ENCODE results near the gene GSDMA. TPM values are rescaled to one million over a fixed set of nuclear protein-coding genes. Genes with fewer than 3 reads are reported as not detected.
A peak's percentile ranks its signal among the peaks of the same experiment; 100 is the strongest.

The GSDMA gene
- total RNA-seq, 2 donors from 2014 or later: 0.68 to 1.2 TPM

DNA sequence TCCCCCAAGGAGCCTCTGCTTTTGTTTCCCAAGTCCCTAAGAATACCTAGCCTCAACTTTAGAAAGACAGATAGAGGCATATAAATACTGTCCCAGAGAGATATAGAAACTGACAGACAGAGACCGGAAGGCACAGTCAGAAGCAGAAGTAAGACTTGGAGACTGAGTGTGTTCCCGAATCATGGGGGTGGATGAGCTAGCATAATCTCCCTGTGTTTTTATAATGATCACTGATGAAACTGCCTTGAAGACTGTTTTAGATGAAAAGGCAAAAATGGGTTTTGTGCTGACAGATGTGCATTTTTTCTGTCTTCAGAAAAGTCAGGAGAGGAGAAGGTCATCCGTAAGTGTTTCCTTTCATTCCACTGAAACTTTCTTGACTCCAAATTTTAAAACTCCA lies 9.5 kb downstream of the GSDMA start:
- TF ChIP-seq, protein P1, sequence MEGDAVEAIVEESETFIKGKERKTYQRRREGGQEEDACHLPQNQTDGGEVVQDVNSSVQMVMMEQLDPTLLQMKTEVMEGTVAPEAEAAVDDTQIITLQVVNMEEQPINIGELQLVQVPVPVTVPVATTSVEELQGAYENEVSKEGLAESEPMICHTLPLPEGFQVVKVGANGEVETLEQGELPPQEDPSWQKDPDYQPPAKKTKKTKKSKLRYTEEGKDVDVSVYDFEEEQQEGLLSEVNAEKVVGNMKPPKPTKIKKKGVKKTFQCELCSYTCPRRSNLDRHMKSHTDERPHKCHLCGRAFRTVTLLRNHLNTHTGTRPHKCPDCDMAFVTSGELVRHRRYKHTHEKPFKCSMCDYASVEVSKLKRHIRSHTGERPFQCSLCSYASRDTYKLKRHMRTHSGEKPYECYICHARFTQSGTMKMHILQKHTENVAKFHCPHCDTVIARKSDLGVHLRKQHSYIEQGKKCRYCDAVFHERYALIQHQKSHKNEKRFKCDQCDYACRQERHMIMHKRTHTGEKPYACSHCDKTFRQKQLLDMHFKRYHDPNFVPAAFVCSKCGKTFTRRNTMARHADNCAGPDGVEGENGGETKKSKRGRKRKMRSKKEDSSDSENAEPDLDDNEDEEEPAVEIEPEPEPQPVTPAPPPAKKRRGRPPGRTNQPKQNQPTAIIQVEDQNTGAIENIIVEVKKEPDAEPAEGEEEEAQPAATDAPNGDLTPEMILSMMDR (IDR thresholded peaks at IDR 0.05): no peak
- H3K9me3 ChIP-seq: no peaks in the 10 kb centered on the region
- no peaks in the 10 kb centered on the region for H3K36me3 ChIP-seq
- no peaks in the 10 kb centered on the region for H3K27me3 ChIP-seq (replicated peaks; ENCODE audit: insufficient read depth)
- H3K27ac ChIP-seq: no peak overlapping the region
- H3K4me3 ChIP-seq: no peak overlapping the region
- H3K4me1 ChIP-seq (ENCODE audit: control insufficient read depth in 1 of 2, low read depth in 2 of 2): no peaks in the 10 kb centered on the region
- DNase-seq (ENCODE audit: low spot score) (no peak), ATAC-seq (ENCODE audit: insufficient number of reproducible peaks, low FRiP score, low read depth) (no peak)

DNA sequence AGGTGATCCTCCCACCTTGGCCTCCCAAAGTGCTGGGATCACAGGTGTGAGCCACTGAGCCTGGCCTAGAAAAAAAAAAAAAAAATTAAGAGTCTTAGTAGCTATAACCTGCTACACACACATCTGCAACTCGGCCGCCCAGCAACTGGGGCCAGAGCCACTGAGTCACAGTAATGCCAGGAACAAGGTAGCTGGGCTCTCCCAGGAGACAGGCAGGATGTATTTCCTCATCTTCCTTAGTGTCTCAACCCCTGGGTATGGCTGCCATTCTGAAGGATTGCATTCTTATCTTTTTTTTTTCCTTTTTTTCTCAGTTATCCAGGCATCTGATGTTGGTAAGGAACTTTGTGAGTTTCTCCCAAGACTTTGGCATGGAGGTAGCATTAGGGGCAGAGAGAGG lies 10.7 kb downstream of the GSDMA start:
- Histone ChIP-seq H3K36me3 (no peaks in the 10 kb centered on the region), H3K27ac (no peak overlapping the region), H3K27me3 (replicated peaks; ENCODE audit: insufficient read depth) (no peaks in the 10 kb centered on the region), H3K4me1 (ENCODE audit: control insufficient read depth in 1 of 2, low read depth in 2 of 2) (no peaks in the 10 kb centered on the region), H3K9me3 (no peaks in the 10 kb centered on the region), H3K4me3 (no peak overlapping the region)
- TF ChIP-seq, protein P1 (IDR thresholded peaks at IDR 0.05): no peak
- no peak for ATAC-seq (ENCODE audit: insufficient number of reproducible peaks, low FRiP score, low read depth)
- DNase-seq (ENCODE audit: low spot score): no peak

DNA sequence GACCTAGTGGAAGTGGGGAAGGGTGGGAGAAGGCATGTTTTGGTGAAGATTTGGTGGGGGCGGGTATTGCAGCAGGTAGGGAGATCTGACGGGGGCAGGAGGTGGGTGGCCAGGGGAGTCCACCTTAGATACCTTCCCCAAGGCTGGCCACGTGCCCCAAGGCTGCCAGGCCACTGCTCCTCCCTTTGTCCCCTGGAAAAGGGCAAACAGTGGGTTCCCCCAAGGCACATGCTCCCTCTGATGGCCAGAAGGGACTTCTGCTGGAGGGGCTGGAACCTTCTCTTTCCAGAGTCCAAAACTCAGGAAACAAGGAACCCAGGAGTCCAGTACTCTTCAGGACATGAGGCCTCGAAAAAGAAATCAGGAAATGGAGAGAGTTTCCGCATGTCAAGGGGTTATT lies 11.6 kb downstream of the GSDMA start:
- H3K4me1 ChIP-seq (ENCODE audit: control insufficient read depth in 1 of 2, low read depth in 2 of 2): peaks cover 4% of the 10 kb centered on the region in 2 donors
- H3K27ac ChIP-seq: no peak overlapping the region
- TF ChIP-seq, protein P1 (IDR thresholded peaks at IDR 0.05): no peak
- ATAC-seq (ENCODE audit: insufficient number of reproducible peaks, low FRiP score, low read depth) (no peak), DNase-seq (ENCODE audit: low spot score) (no peak)
- H3K4me3 ChIP-seq: no peak overlapping the region
- H3K27me3 ChIP-seq (replicated peaks; ENCODE audit: insufficient read depth): no peaks in the 10 kb centered on the region
- no peaks in the 10 kb centered on the region for H3K9me3 ChIP-seq
- H3K36me3 ChIP-seq: no peaks in the 10 kb centered on the region

DNA sequence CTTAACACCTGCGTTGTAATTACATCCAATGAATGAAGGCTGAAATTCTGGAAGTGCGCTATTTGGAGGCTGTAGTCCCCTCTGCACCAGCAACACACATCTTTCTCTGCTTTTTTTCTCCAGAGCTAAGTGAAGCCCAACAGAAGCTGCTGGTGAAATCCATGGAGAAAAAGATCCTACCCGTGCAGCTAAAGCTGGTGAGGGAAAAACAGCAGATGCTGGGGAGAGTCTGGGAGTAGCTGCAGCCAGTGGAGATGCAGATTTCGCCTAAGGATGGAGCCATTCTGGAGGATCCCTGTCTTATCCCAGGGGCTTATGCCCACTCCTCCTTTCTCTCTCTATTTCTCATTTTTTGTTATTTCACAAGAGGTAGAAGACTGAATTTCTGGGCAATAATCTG lies 13.0 kb downstream of the GSDMA start:
- Histone ChIP-seq H3K9me3 (no peaks in the 10 kb centered on the region), H3K4me1 (ENCODE audit: control insufficient read depth in 1 of 2, low read depth in 2 of 2) (peaks cover 4 to 11% of the 10 kb centered on the region in 2 donors), H3K4me3 (no peak overlapping the region), H3K27ac (no peak overlapping the region), H3K27me3 (replicated peaks; ENCODE audit: insufficient read depth) (no peaks in the 10 kb centered on the region), H3K36me3 (no peaks in the 10 kb centered on the region)
- DNase-seq (ENCODE audit: low spot score) (no peak), ATAC-seq (ENCODE audit: insufficient number of reproducible peaks, low FRiP score, low read depth) (no peak)
- TF ChIP-seq, protein P1 (IDR thresholded peaks at IDR 0.05): no peak

DNA sequence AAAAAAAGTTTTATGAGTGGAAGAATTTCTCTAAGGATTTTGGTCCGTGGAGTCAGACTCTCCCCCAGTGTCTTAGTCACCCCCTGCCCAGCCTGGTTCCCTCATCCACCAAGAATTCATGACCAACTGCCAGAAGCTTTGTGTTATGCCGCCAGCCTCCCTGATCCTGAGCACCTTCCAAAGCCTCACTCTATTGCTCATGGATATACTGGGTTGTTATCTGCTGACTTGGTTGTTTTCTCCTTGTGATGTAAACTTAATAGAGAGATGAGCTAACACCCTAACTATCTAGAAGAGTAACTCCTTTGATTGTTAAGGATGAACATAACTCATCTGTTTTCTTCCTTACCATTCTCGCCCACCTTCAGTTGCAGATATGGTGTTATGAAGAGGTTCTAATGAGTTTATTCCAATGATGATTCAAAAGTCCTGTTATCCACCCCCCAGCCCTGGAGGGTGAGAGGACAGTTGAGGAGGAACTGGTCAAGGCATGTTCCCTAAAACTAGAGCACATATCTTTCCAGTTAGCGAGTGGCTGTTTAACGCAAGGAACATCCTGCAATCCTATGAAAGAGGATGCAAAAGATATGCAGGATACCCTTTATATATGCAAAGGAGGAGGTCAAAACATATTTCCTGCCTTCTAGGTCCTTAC lies 16.3 kb downstream of the GSDMA start:
- Histone ChIP-seq H3K4me3 (no peak overlapping the region), H3K27me3 (replicated peaks; ENCODE audit: insufficient read depth) (no peaks in the 10 kb centered on the region), H3K4me1 (ENCODE audit: control insufficient read depth in 1 of 2, low read depth in 2 of 2) (peaks cover 16 to 33% of the 10 kb centered on the region in 2 donors), H3K36me3 (peaks cover under 1% of the 10 kb centered on the region), H3K9me3 (no peaks in the 10 kb centered on the region), H3K27ac (no peak overlapping the region)
- TF ChIP-seq, protein P1 (IDR thresholded peaks at IDR 0.05): no peak
- DNase-seq (ENCODE audit: low spot score) (no peak), ATAC-seq (ENCODE audit: insufficient number of reproducible peaks, low FRiP score, low read depth) (peak; percentile 35)

All from thoracic aorta (tissue), 2 donors.